GM12892 (cell line): ENCODE measurements around the gene JAKMIP2.
"Not testable (repeated sequence)": the region's sequence is repeated elsewhere in the genome, so short reads cannot be mapped to it uniquely, and the experiment has no call there.

Source experiments
- POLR2AphosphoS5 ChIP-seq: IDR thresholded peaks from 2 replicates; pipeline ENCODE4 v1.6.1; 2011; ENCODE audit warnings: low read depth, low read length, control low read depth
- TAF1 ChIP-seq: IDR thresholded peaks from 2 replicates; pipeline ENCODE4 v1.6.1; 2011; ENCODE audit warnings: low read depth, mild to moderate bottlenecking, control low read depth, low read length, borderline replicate concordance

DNA sequence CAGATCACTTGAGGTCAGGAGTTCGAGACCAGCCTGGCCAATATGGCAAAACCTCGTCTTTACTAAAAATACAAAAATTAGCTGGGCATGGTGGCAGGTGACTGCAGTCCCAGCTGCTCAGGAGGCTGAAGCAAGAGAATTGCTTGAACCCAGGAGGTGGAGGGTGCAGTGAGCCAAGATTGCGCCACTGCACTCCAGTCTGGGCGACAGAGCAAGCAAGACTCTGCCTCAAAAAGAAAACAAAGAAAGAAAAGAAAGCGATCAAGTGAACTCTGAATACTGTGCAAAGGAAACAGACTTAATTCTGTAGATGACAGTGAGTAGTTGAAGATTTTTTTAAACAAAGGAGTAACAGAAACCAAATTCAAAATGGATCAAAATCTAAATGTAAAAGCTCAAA is 228.7 kb downstream of the JAKMIP2 start:
- TF ChIP-seq TAF1, POLR2AphosphoS5: not testable (repeated sequence)
